Amniotic stem cell (primary cell): ENCODE data around the gene GPR55.

Source experiments
- DNase-seq: peaks from one replicate; lab custom pipeline; 2025; lab: John Stamatoyannopoulos, UW

Gene GPR55

DNA sequence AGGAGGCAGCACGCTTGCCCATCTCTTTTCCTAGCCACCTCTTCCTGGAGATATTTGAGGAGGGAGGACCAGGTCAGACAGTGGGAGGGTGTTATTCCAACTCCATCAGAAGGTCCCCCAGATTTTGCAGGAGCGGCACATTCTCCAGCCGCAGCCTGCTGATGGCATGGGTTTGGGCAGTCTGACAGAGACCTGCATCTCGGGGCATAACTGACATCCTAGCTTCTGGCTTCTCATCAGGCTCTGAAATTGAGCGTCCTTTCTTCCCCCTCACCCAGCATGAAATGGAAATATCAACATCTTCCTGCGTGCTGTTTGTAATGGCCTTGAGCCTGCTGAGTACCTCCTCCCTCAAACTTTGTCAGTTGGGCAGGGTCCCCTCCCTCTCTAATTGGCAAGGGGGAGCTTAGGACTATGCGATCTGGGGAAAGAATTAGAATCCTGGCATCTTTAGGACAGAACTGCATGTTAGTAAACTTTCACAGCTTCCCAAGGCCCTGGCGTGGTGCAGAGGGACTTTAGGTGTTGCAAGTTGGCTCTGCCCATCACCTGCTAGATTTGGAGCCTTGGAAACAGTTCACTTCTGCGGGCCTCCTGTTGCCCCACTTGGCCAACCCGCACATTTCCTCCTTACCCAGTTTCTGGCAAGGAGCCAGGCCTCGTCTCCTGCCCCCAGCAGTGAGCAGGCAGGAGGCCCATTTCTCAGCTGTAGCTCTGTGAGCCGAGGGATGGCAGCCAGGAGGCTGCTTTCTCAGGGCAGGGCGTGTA is 58.1 kb downstream of the GPR55 start:
- DNase-seq, result no peak

- no peak for DNase-seq
Measured at GRCh38 chr2:230865766-230866755, 59.0 kb downstream of the GPR55 start.

GRCh38 chr2:230865307-230865765 is 59.7 kb downstream of the GPR55 start:
- no peak for DNase-seq

GRCh38 chr2:230864605-230865306 is 60.3 kb downstream of the GPR55 start, which contains the start of gene ITM2C:
TSS of gene ITM2C (plus strand) at chr2:230864942. CDS start at chr2:230865026, 84 bp downstream.
- peak; percentile 32 for DNase-seq

GRCh38 chr2:230864122-230864604 is 60.9 kb downstream of the GPR55 start:
- DNase-seq, result no peak

DNA sequence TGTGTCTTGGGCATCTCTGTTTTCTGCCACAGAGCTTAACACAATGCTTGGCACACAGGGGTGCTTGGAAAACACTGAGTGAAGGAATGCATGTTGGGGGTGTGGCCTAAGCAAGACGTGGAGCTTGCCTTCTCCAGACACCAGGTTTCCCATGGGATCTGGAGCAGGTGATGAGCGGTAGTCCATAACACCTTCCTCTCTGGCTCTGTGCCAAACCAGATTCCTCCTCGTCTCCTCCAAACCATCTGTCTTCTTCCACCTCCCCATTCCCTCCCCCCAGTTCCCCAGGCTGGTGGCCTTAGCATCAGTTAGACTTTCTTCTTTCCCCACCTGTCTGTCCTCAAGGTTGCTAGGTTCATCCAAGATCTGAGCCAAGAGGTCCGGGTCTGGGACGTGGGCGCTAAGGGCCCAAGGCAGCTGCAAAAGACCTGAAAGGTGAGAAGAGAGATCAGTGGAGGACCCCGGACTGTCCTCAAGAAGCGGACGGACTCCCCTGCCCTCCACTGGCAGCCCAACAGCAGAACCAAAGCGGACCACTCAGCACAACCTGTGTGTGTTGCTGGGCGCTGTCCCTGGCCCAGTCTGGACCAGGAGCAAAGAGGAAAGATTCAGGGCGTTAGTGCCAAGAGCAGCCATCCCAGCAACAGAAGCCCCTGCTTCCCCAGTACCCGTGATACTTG is 61.5 kb downstream of the GPR55 start:
- no peak for DNase-seq

DNA sequence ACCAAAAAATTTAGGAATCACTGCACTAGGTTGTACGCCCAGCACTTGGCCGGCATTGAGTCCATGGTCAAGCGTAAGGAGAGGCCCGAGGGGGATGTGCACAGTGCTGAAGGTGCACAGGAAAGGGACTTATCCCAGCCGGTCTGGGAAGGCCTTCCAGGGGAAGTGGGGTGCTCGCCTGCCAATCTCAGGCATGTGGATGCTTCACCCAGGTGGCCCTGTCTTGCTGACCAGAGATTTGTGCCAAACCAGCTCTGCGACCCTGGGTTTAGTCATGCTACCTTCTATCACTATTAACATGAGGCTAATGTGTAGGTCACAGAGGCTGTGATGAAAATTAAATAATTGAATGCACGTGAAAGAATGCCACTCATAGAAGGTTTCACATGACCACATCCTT is 62.0 kb downstream of the GPR55 start:
- DNase-seq, result no peak

- DNase-seq, result no peak
Measured at GRCh38 chr2:230862292-230862691, 62.8 kb downstream of the GPR55 start.

DNA sequence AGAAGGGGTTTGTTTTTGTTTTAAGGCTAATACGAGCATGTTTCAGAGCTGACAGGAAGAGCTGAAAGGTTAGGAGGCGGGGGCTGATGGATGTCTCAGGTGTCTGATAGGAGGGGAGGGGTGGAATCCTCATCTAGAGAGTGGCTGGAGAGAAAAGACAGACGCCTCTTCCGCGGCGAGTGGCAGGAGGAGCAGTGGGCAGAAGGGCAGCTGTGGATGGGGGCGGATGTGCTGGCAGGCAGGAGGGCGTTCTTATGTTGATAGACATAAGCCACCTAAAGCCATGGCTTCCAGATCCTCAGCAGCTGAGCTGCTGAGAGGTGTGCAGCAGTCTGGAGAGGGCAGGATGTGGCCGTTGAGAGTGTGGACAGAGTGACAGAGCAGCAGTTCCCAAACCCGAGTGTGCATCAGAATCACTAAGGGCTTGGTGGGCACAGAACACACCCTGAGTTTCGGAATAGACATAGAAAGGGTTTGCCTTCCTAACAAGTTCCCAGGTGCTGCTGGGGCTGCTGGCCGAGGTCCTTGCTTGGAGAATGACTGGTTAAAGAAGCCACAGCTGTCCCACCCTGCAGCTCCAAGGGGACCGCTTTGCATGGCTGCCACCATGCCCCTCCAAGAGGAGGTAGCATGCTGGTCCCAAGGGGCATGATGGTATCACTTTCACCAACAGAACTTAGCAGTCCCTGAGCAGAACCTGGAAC is 63.3 kb downstream of the GPR55 start:
- no peak for DNase-seq
